ENCODE results near the gene CA10. TPM values are rescaled to one million over a fixed set of nuclear protein-coding genes. Genes with fewer than 3 reads are reported as not detected.
A peak's percentile ranks its signal among the peaks of the same experiment; 100 is the strongest.

Gene CA10
- polyA plus RNA-seq, 1 donor from 2014 or later: 6.2 TPM

- no peak for TF ChIP-seq SMC3 (conservative IDR thresholded peaks at IDR 0.05; ENCODE audit: poor library complexity)
- H3K79me2 ChIP-seq (replicated peaks; ENCODE audit: insufficient read depth, low read length): no peaks in the 10 kb centered on the region
- H3K9me3 ChIP-seq (ENCODE audit: low read length): no peaks in the 10 kb centered on the region
- H3K4me3 ChIP-seq (ENCODE audit: low read length): no peak overlapping the region
- no peak overlapping the region for H3K4me2 ChIP-seq (ENCODE audit: low read length)
- H3K27me3 ChIP-seq (ENCODE audit: insufficient read depth, low read depth, low read length): no peaks in the 10 kb centered on the region
- H3K36me3 ChIP-seq (ENCODE audit: insufficient read depth, low read length): no peaks in the 10 kb centered on the region
- no peak overlapping the region for H2AFZ ChIP-seq (ENCODE audit: low read depth, low read length)
- H3K9ac ChIP-seq (ENCODE audit: low read length): no peak overlapping the region
- H3K9me2 ChIP-seq (ENCODE audit: insufficient read depth, low read length): no peaks in the 10 kb centered on the region
- H3K27ac ChIP-seq (ENCODE audit: low read length): no peak overlapping the region
- no peaks in the 10 kb centered on the region for H4K20me1 ChIP-seq (ENCODE audit: insufficient read depth)
- H3F3A ChIP-seq (ENCODE audit: insufficient read depth, low read length, poor library complexity, severe bottlenecking): no peaks in the 10 kb centered on the region
Observed at GRCh38 chr17:51734462-51734861, 424.1 kb downstream of the CA10 start.

- no peaks in the 10 kb centered on the region for H3K27me3 ChIP-seq (ENCODE audit: insufficient read depth, low read depth, low read length)
- H3K9me3 ChIP-seq (ENCODE audit: low read length): no peaks in the 10 kb centered on the region
- H3F3A ChIP-seq (ENCODE audit: insufficient read depth, low read length, poor library complexity, severe bottlenecking): no peaks in the 10 kb centered on the region
- H3K36me3 ChIP-seq (ENCODE audit: insufficient read depth, low read length): no peaks in the 10 kb centered on the region
- no peak overlapping the region for H3K4me2 ChIP-seq (ENCODE audit: low read length)
- no peak overlapping the region for H2AFZ ChIP-seq (ENCODE audit: low read depth, low read length)
- no peak overlapping the region for H3K4me3 ChIP-seq (ENCODE audit: low read length)
- no peaks in the 10 kb centered on the region for H3K79me2 ChIP-seq (replicated peaks; ENCODE audit: insufficient read depth, low read length)
- no peak overlapping the region for H3K27ac ChIP-seq (ENCODE audit: low read length)
- H3K9ac ChIP-seq (ENCODE audit: low read length): no peak overlapping the region
- no peaks in the 10 kb centered on the region for H4K20me1 ChIP-seq (ENCODE audit: insufficient read depth)
- no peak for TF ChIP-seq TAF1 (IDR thresholded peaks at IDR 0.05; ENCODE audit: low read depth)
- TF ChIP-seq RAD21 (conservative IDR thresholded peaks at IDR 0.05): no peak
- TF ChIP-seq EP300 (conservative IDR thresholded peaks at IDR 0.05; ENCODE audit: poor library complexity, severe bottlenecking): no peak
- TF ChIP-seq REST (IDR thresholded peaks at IDR 0.05; ENCODE audit: borderline replicate concordance): no peak
- peak; percentile 2 for TF ChIP-seq CTCF (IDR thresholded peaks at IDR 0.05; ENCODE audit: poor library complexity, severe bottlenecking)
- TF ChIP-seq SMC3 (conservative IDR thresholded peaks at IDR 0.05; ENCODE audit: poor library complexity): no peak
- no peaks in the 10 kb centered on the region for H3K9me2 ChIP-seq (ENCODE audit: insufficient read depth, low read length)
Observed at GRCh38 chr17:51733166-51733565, 425.3 kb downstream of the CA10 start.

- no peaks in the 10 kb centered on the region for H3K27me3 ChIP-seq (ENCODE audit: insufficient read depth, low read depth, low read length)
- no peaks in the 10 kb centered on the region for H3K9me3 ChIP-seq (ENCODE audit: low read length)
- H3K79me2 ChIP-seq (replicated peaks; ENCODE audit: insufficient read depth, low read length): no peaks in the 10 kb centered on the region
- no peaks in the 10 kb centered on the region for H3K36me3 ChIP-seq (ENCODE audit: insufficient read depth, low read length)
- H3F3A ChIP-seq (ENCODE audit: insufficient read depth, low read length, poor library complexity, severe bottlenecking): no peaks in the 10 kb centered on the region
- H3K4me2 ChIP-seq (ENCODE audit: low read length): no peak overlapping the region
- H2AFZ ChIP-seq (ENCODE audit: low read depth, low read length): no peak overlapping the region
- peak overlapping the region; percentile 22 for H3K4me3 ChIP-seq (ENCODE audit: low read length)
- H4K20me1 ChIP-seq (ENCODE audit: insufficient read depth): no peaks in the 10 kb centered on the region
- H3K27ac ChIP-seq (ENCODE audit: low read length): peak overlapping the region; percentile 38
- no peaks in the 10 kb centered on the region for H3K9me2 ChIP-seq (ENCODE audit: insufficient read depth, low read length)
- TF ChIP-seq EP300 (conservative IDR thresholded peaks at IDR 0.05; ENCODE audit: poor library complexity, severe bottlenecking) (peak; percentile 98), TAF1 (IDR thresholded peaks at IDR 0.05; ENCODE audit: low read depth) (no peak), POLR2AphosphoS5 (IDR thresholded peaks at IDR 0.05) (peak; percentile 97), REST (IDR thresholded peaks at IDR 0.05; ENCODE audit: borderline replicate concordance) (peak; percentile 88)
- no peak overlapping the region for H3K9ac ChIP-seq (ENCODE audit: low read length)
Observed at GRCh38 chr17:51731941-51732722, 426.4 kb downstream of the CA10 start.
